H1 (cell line): ENCODE measurements around the gene GTPBP10. TPM values are rescaled to one million over a fixed set of nuclear protein-coding genes. Genes with fewer than 3 reads are reported as not detected.
A peak's percentile ranks its signal among the peaks of the same experiment; 100 is the strongest.

ENCODE experiments used
- ATF3 ChIP-seq: IDR thresholded peaks from 2 replicates; pipeline ENCODE4 v1.6.1; 2011; ENCODE audit warnings: low read depth, mild to moderate bottlenecking, low read length; ENCODE audit not compliant: insufficient read depth
- BACH1 ChIP-seq: IDR thresholded peaks from 2 replicates; pipeline ENCODE4 v1.6.1; 2012; ENCODE audit warnings: low read length, improper control_type of control experiment
- CBX5 ChIP-seq: fragments of 300-800, 300-1000 bp; sonication (generic); IDR thresholded peaks from 2 replicates; pipeline ENCODE4 v1.7.1; 2016; ENCODE audit warnings: antibody characterized with exemption, low read length, low read depth
- CHD2 ChIP-seq: IDR thresholded peaks from 2 replicates; pipeline ENCODE4 v1.6.1; 2012; ENCODE audit warnings: low read length, improper control_type of control experiment
- EP300 ChIP-seq, 2 experiments: IDR thresholded peaks; 1 replicate in 1 of 2; 2 replicates in 1 of 2; pipeline ENCODE4 v1.6.1; 2011 to 2012; ENCODE audit warnings: low read depth in 2 of 2, low read length in 2 of 2, mild to moderate bottlenecking in 2 of 2, borderline replicate concordance in 1 of 2, inconsistent platforms in 1 of 2, moderate library complexity in 1 of 2
- GABPA ChIP-seq: IDR thresholded peaks from 2 replicates; pipeline ENCODE4 v1.6.1; 2011; ENCODE audit warnings: mild to moderate bottlenecking, low read length, moderate library complexity, borderline replicate concordance; ENCODE audit not compliant: insufficient read depth
- GTF2F1 ChIP-seq: IDR thresholded peaks from 2 replicates; pipeline ENCODE4 v1.6.1; 2012; ENCODE audit warnings: low read depth, low read length, improper control_type of control experiment, borderline replicate concordance
- HDAC2 ChIP-seq, 2 experiments: fragments of 300-600 bp in 1 of 2; sonication (generic) in 1 of 2; IDR thresholded peaks; 2 replicates each; pipeline ENCODE4 v1.6.1; 2011 to 2012; ENCODE audit warnings: low read depth in 2 of 2, low read length in 2 of 2, mild to moderate bottlenecking in 2 of 2, moderate library complexity in 2 of 2, borderline replicate concordance in 1 of 2, inconsistent platforms in 1 of 2
- JUND ChIP-seq: IDR thresholded peaks from 2 replicates; pipeline ENCODE4 v1.6.1; 2011; ENCODE audit warnings: mild to moderate bottlenecking, improper control_type of control experiment, low read length
- MAFK ChIP-seq: IDR thresholded peaks from 2 replicates; pipeline ENCODE4 v1.6.1; 2012; ENCODE audit warnings: low read depth, mild to moderate bottlenecking, improper control_type of control experiment, low read length
- MAX ChIP-seq: IDR thresholded peaks from 2 replicates; pipeline ENCODE4 v1.6.1; 2012; ENCODE audit warnings: inconsistent platforms
- NANOG ChIP-seq: IDR thresholded peaks from 2 replicates; pipeline ENCODE4 v1.6.1; 2011; ENCODE audit warnings: low read length, low read depth, mild to moderate bottlenecking, inconsistent platforms; ENCODE audit not compliant: insufficient read depth, poor library complexity, severe bottlenecking
- PHF8 ChIP-seq: fragments of 200-600 bp; sonication (generic); conservative IDR thresholded peaks from 2 replicates; pipeline ENCODE4 v1.7.1; 2012; ENCODE audit warnings: low read depth, mild to moderate bottlenecking, inconsistent platforms, low read length, moderate library complexity
- RAD21 ChIP-seq, 2 experiments: IDR thresholded peaks in 1 of 2; conservative IDR thresholded peaks in 1 of 2; 2 replicates each; pipeline ENCODE4 v1.6.1; 2011; ENCODE audit warnings: low read depth in 2 of 2, low read length in 2 of 2, improper control_type of control experiment in 1 of 2, inconsistent platforms in 1 of 2, mild to moderate bottlenecking in 1 of 2, moderate library complexity in 1 of 2
- RXRA ChIP-seq: IDR thresholded peaks from 2 replicates; pipeline ENCODE4 v1.6.1; 2011; ENCODE audit warnings: low read depth, mild to moderate bottlenecking, low read length, moderate library complexity; ENCODE audit not compliant: insufficient read depth
- SIN3A ChIP-seq, 2 experiments: IDR thresholded peaks in 1 of 2; conservative IDR thresholded peaks in 1 of 2; 2 replicates each; pipeline ENCODE4 v1.6.1; 2011 to 2012; ENCODE audit warnings: low read length in 2 of 2, improper control_type of control experiment in 1 of 2, low read depth in 1 of 2, mild to moderate bottlenecking in 1 of 2
- SP1 ChIP-seq: IDR thresholded peaks from 2 replicates; pipeline ENCODE4 v1.6.1; 2011; ENCODE audit warnings: low read depth, low read length
- TCF12 ChIP-seq: IDR thresholded peaks from 2 replicates; pipeline ENCODE4 v1.6.1; 2011; ENCODE audit warnings: low read depth, mild to moderate bottlenecking, low read length
- USF2 ChIP-seq: IDR thresholded peaks from 2 replicates; pipeline ENCODE4 v1.6.1; 2011; ENCODE audit warnings: low read length, improper control_type of control experiment
- YY1 ChIP-seq: IDR thresholded peaks from 2 replicates; pipeline ENCODE4 v1.6.1; 2011; ENCODE audit warnings: low read depth, mild to moderate bottlenecking, low read length
- polyA plus RNA-seq, 7 experiments: library from polyadenylated mRNA; depleted of rRNA in 3 of 7; stranded (reverse) in 5 of 7; unstranded in 2 of 7; fragments of >200 nt in 5 of 7; fragments of 200-250 nt in 2 of 7; gene quantifications; 1 replicate in 5 of 7; 2 replicates in 1 of 7; 4 replicates in 1 of 7; pipeline versions ENCODE4 v1.2.1 to v1.2.3, GENCODE V29; 2011 to 2013; ENCODE audit warnings: missing spikeins in 2 of 7, mixed read lengths in 2 of 7
- total RNA-seq: library from RNA; stranded (reverse); fragmentation: NEBNext Ultra II Directional; extraction: Animal tissue kit (Norgen Biotek cat#: 25700); gene quantifications from 2 replicates; pipeline ENCODE4 v1.2.1, GENCODE V29; 2021

Gene GTPBP10
- total and polyA plus RNA-seq, 2 of the 8 experiments (the other 6 are each of a cell fraction or from before 2014, with no cell fraction given), result 4.4 to 21.2 TPM

- TF ChIP-seq HDAC2 (IDR thresholded peaks at IDR 0.05; ENCODE audit: borderline replicate concordance in 1 of 2, low read depth in 2 of 2, low read length in 2 of 2), result peak; percentile 28 to 90; a peak in 2 of 4 replicates
- no peak; the same call in 1 of the 2 replicates for TF ChIP-seq JUND
- peak; percentile 96 to 97; a peak in 3 of 4 replicates for TF ChIP-seq SIN3A (conservative IDR thresholded peaks at IDR 0.05 in 1 of 2, IDR thresholded peaks at IDR 0.05 in 1 of 2; ENCODE audit: low read depth in 1 of 2, low read length in 2 of 2)
- TF ChIP-seq ATF3, result peak; percentile 94
- TF ChIP-seq MAFK, result no peak
- TF ChIP-seq RXRA, result no peak
- 0 out of 2 replicates have a peak, but pooled peaks have one; percentile 40 for TF ChIP-seq SP1
- TF ChIP-seq RAD21 (IDR thresholded peaks at IDR 0.05 in 1 of 2, conservative IDR thresholded peaks at IDR 0.05 in 1 of 2; ENCODE audit: low read depth in 2 of 2, low read length in 2 of 2), result no peak; a peak in 1 of 4 replicates
- peak; percentile 97 for TF ChIP-seq PHF8
- no peak for TF ChIP-seq GTF2F1
- peak; percentile 59 for TF ChIP-seq BACH1
- no peak for TF ChIP-seq CBX5
- TF ChIP-seq EP300 (IDR thresholded peaks at IDR 0.05; ENCODE audit: borderline replicate concordance in 1 of 2, low read depth in 2 of 2, low read length in 2 of 2), result no peak
- TF ChIP-seq NANOG, result no peak
- TF ChIP-seq USF2, result no peak
- TF ChIP-seq YY1, result peak; percentile 77; the same call in 1 of the 2 replicates
- TF ChIP-seq TCF12, result no peak; the same call in 1 of the 2 replicates
- peak; percentile 75 for TF ChIP-seq MAX
- TF ChIP-seq GABPA, result no peak
- no peak for TF ChIP-seq CHD2
Observed at GRCh38 chr7:90346336-90347125, at the start of gene GTPBP10 (continued).
